Neural cell (in vitro differentiated cells): ENCODE results near the gene SMIM26. TPM values are rescaled to one million over a fixed set of nuclear protein-coding genes. Genes with fewer than 3 reads are reported as not detected.

Source experiments
- H2AFZ ChIP-seq: fragments of 200-600, 300-800 bp; sonication (generic), shearing (Covaris generic); 2 replicates; pipeline ENCODE4 v1.6.0; 2014; ENCODE audit warnings: low read depth, mild to moderate bottlenecking, antibody characterized with exemption, low read length, moderate library complexity
- H3F3A ChIP-seq: fragments of 200-600 bp; shearing (Covaris generic); 2 replicates; pipeline ENCODE4 v1.6.1; 2016; ENCODE audit warnings: mild to moderate bottlenecking, moderate library complexity, mixed read lengths, antibody characterized with exemption, low read length; ENCODE audit not compliant: insufficient read depth, poor library complexity, severe bottlenecking
- H3K27ac ChIP-seq: fragments of 200-600, 300-800 bp; sonication (generic), shearing (Covaris generic); 2 replicates; pipeline ENCODE4 v1.5.1; 2014; ENCODE audit warnings: mild to moderate bottlenecking, low read length, moderate library complexity
- H3K27me3 ChIP-seq: fragments of 300-800, 200-600 bp; sonication (generic), shearing (Covaris generic); 2 replicates; pipeline ENCODE4 v1.6.0; 2014; ENCODE audit warnings: mild to moderate bottlenecking, low read depth, low read length, moderate library complexity; ENCODE audit not compliant: insufficient read depth
- H3K36me3 ChIP-seq: fragments of 300-800, 200-600 bp; sonication (generic), shearing (Covaris generic); 2 replicates; pipeline ENCODE4 v1.5.1; 2014; ENCODE audit warnings: mild to moderate bottlenecking, antibody characterized with exemption, low read length, moderate library complexity; ENCODE audit not compliant: insufficient read depth
- H3K4me2 ChIP-seq: fragments of 300-800, 200-600 bp; sonication (generic), shearing (Covaris generic); 2 replicates; pipeline ENCODE4 v1.6.0; 2014; ENCODE audit warnings: mild to moderate bottlenecking, low read length
- H3K4me3 ChIP-seq: fragments of 300-800, 200-600 bp; sonication (generic), shearing (Covaris generic); 2 replicates; pipeline ENCODE4 v1.5.1; 2014; ENCODE audit warnings: mild to moderate bottlenecking, low read length, moderate library complexity
- H3K79me2 ChIP-seq: fragments of 200-600 bp; shearing (Covaris generic); replicated peaks from 2 replicates; pipeline ENCODE4 v1.6.0; 2014; ENCODE audit warnings: mild to moderate bottlenecking, low read length, moderate library complexity; ENCODE audit not compliant: insufficient read depth
- H3K9ac ChIP-seq: fragments of 300-800, 200-600 bp; sonication (generic), shearing (Covaris generic); 2 replicates; pipeline ENCODE4 v1.6.1; 2016; ENCODE audit warnings: mild to moderate bottlenecking, low read length, mixed read lengths
- H3K9me2 ChIP-seq: fragments of 200-600 bp; shearing (Covaris generic); 2 replicates; pipeline ENCODE4 v1.6.1; 2016; ENCODE audit warnings: mild to moderate bottlenecking, low read length, mixed read lengths; ENCODE audit not compliant: insufficient read depth
- H3K9me3 ChIP-seq: fragments of 200-600, 300-800 bp; sonication (generic), shearing (Covaris generic); 2 replicates; pipeline ENCODE4 v1.6.1; 2016; ENCODE audit warnings: mild to moderate bottlenecking, mixed run types, low read length, moderate library complexity, mixed read lengths
- H4K20me1 ChIP-seq: fragments of 200-600 bp; shearing (Covaris generic); 2 replicates; pipeline ENCODE4 v1.6.1; 2016; ENCODE audit warnings: mild to moderate bottlenecking, mixed run types; ENCODE audit not compliant: insufficient read depth
- EP300 ChIP-seq: fragments of 450-650 bp; conservative IDR thresholded peaks from 2 replicates; pipeline ENCODE4 v1.6.1; 2014; ENCODE audit warnings: antibody characterized with exemption, mild to moderate bottlenecking, moderate library complexity; ENCODE audit not compliant: poor library complexity, severe bottlenecking
- EZH2 ChIP-seq: fragments of 200-600, 300-800 bp; shearing (Covaris generic), sonication (generic); IDR thresholded peaks from 2 replicates; pipeline ENCODE4 v1.6.1; 2014; ENCODE audit warnings: antibody characterized with exemption, low read length, borderline replicate concordance, mild to moderate bottlenecking; ENCODE audit not compliant: insufficient read depth, poor library complexity, severe bottlenecking
- MXI1 ChIP-seq: fragments of 450-650 bp; conservative IDR thresholded peaks from 2 replicates; pipeline ENCODE4 v1.6.1; 2014; ENCODE audit warnings: antibody characterized with exemption, mild to moderate bottlenecking; ENCODE audit not compliant: poor library complexity, severe bottlenecking
- POLR2AphosphoS5 ChIP-seq: IDR thresholded peaks from 2 replicates; pipeline ENCODE4 v1.6.1; 2012
- RAD21 ChIP-seq: fragments of 450-650 bp; conservative IDR thresholded peaks from 2 replicates; pipeline ENCODE4 v1.6.1; 2014; ENCODE audit warnings: antibody characterized with exemption, mild to moderate bottlenecking, moderate library complexity
- SMC3 ChIP-seq: fragments of 450-650 bp; conservative IDR thresholded peaks from 2 replicates; pipeline ENCODE4 v1.6.1; 2014; ENCODE audit warnings: antibody characterized with exemption, mild to moderate bottlenecking, moderate library complexity; ENCODE audit not compliant: poor library complexity
- TAF1 ChIP-seq: IDR thresholded peaks from 2 replicates; pipeline ENCODE4 v1.6.1; 2012; ENCODE audit warnings: low read depth
- polyA plus RNA-seq: library from polyadenylated mRNA; depleted of rRNA; stranded (reverse); fragments of >200 nt; gene quantifications from 2 replicates; pipeline ENCODE4 v1.2.3, GENCODE V29; 2014
- TF ChIP-seq, protein P1 (sequence below): fragments of 450-650 bp; IDR thresholded peaks from 2 replicates; pipeline ENCODE4 v1.5.1; 2014; ENCODE audit warnings: antibody characterized with exemption, mild to moderate bottlenecking, moderate library complexity; ENCODE audit not compliant: poor library complexity, severe bottlenecking
- TF ChIP-seq, protein P2 (sequence below): IDR thresholded peaks from 2 replicates; pipeline ENCODE4 v1.6.1; 2012; ENCODE audit warnings: borderline replicate concordance

SMIM26 gene
- polyA plus RNA-seq, 1 donor from 2014 or later: 215 TPM

DNA sequence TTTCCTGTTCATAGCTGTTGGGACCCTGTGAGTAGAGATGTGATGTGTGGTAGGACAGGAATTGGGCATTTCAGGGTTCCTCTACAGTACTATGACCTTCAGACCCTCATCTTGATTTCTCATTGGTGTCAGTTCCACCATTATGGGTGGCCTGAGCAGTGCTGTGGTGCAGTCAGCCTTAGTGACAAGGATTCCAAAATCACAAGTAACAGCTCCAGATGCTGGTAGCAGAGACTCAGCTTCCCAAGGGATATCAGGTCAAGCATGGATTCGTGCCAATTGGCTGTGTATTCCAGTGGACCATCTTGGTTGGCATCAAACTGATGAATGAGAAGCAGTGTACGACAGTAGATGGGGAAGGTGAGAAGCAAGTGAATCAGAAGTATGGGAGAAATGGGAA, 3.8 kb downstream of the SMIM26 start:
- Histone ChIP-seq H4K20me1 (no peaks in the 10 kb centered on the region), H3K27me3 (no peaks in the 10 kb centered on the region), H3K36me3 (no peaks in the 10 kb centered on the region), H3K4me2 (no peak overlapping the region), H3K9me2 (no peaks in the 10 kb centered on the region), H3F3A (no peaks in the 10 kb centered on the region), H3K79me2 (peaks cover 17% of the 10 kb centered on the region), H3K9ac (no peak overlapping the region), H3K4me3 (no peak overlapping the region), H2AFZ (no peak overlapping the region), H3K9me3 (no peaks in the 10 kb centered on the region), H3K27ac (no peak overlapping the region)
- no peak for TF ChIP-seq RAD21
- TF ChIP-seq SMC3: no peak
- no peak for TF ChIP-seq TAF1
- TF ChIP-seq, protein P1, sequence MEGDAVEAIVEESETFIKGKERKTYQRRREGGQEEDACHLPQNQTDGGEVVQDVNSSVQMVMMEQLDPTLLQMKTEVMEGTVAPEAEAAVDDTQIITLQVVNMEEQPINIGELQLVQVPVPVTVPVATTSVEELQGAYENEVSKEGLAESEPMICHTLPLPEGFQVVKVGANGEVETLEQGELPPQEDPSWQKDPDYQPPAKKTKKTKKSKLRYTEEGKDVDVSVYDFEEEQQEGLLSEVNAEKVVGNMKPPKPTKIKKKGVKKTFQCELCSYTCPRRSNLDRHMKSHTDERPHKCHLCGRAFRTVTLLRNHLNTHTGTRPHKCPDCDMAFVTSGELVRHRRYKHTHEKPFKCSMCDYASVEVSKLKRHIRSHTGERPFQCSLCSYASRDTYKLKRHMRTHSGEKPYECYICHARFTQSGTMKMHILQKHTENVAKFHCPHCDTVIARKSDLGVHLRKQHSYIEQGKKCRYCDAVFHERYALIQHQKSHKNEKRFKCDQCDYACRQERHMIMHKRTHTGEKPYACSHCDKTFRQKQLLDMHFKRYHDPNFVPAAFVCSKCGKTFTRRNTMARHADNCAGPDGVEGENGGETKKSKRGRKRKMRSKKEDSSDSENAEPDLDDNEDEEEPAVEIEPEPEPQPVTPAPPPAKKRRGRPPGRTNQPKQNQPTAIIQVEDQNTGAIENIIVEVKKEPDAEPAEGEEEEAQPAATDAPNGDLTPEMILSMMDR: no peak
- no peak for TF ChIP-seq EZH2
- no peak for TF ChIP-seq MXI1
- TF ChIP-seq, protein P2, sequence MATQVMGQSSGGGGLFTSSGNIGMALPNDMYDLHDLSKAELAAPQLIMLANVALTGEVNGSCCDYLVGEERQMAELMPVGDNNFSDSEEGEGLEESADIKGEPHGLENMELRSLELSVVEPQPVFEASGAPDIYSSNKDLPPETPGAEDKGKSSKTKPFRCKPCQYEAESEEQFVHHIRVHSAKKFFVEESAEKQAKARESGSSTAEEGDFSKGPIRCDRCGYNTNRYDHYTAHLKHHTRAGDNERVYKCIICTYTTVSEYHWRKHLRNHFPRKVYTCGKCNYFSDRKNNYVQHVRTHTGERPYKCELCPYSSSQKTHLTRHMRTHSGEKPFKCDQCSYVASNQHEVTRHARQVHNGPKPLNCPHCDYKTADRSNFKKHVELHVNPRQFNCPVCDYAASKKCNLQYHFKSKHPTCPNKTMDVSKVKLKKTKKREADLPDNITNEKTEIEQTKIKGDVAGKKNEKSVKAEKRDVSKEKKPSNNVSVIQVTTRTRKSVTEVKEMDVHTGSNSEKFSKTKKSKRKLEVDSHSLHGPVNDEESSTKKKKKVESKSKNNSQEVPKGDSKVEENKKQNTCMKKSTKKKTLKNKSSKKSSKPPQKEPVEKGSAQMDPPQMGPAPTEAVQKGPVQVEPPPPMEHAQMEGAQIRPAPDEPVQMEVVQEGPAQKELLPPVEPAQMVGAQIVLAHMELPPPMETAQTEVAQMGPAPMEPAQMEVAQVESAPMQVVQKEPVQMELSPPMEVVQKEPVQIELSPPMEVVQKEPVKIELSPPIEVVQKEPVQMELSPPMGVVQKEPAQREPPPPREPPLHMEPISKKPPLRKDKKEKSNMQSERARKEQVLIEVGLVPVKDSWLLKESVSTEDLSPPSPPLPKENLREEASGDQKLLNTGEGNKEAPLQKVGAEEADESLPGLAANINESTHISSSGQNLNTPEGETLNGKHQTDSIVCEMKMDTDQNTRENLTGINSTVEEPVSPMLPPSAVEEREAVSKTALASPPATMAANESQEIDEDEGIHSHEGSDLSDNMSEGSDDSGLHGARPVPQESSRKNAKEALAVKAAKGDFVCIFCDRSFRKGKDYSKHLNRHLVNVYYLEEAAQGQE: no peak

DNA sequence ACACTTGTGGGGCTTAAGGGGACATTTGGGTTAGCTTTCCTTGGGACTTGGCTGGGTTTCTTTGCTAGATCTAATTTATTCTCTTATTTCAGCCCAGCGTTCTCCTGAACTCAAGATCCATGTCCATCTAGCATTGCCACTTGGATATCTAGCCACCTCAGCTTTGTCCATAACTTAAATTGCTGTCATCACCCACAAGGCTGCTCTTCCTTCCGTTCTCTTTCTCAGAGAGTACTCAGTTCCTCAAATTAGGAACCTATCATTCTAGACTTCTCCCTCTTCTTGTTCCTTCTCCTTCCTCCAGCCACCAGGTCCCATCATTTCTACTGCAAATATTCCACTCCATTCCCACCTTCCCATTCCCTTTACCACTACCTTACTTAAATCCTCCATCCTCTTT, 4.3 kb downstream of the SMIM26 start:
- H3F3A ChIP-seq: no peaks in the 10 kb centered on the region
- H3K36me3 ChIP-seq: no peaks in the 10 kb centered on the region
- H3K9me3 ChIP-seq: no peaks in the 10 kb centered on the region
- H2AFZ ChIP-seq: no peak overlapping the region
- peaks cover 17% of the 10 kb centered on the region for H3K79me2 ChIP-seq
- no peaks in the 10 kb centered on the region for H3K27me3 ChIP-seq
- no peaks in the 10 kb centered on the region for H4K20me1 ChIP-seq
- H3K9ac ChIP-seq: no peak overlapping the region
- TF ChIP-seq, protein P2: no peak
- no peak for TF ChIP-seq EZH2
- TF ChIP-seq MXI1: no peak
- TF ChIP-seq, protein P1: no peak
- no peak for TF ChIP-seq RAD21
- no peak for TF ChIP-seq SMC3
- TF ChIP-seq EP300: no peak
- no peak for TF ChIP-seq TAF1
- no peak for TF ChIP-seq POLR2AphosphoS5
- no peak overlapping the region for H3K27ac ChIP-seq
- H3K9me2 ChIP-seq: no peaks in the 10 kb centered on the region
- H3K4me2 ChIP-seq: no peak overlapping the region
- H3K4me3 ChIP-seq: no peak overlapping the region
